ENCODE results near the gene NUDT8.

Gene NUDT8

GRCh38 chr11:67577951-67578350 is 51.8 kb downstream of the NUDT8 start:
- no peak overlapping the region for H3K4me3 ChIP-seq (ENCODE audit: low read depth, low read length)
- no peaks in the 10 kb centered on the region for H3K36me3 ChIP-seq
- TF ChIP-seq CTCF (IDR thresholded peaks at IDR 0.05; ENCODE audit: low read depth, low read length) = no peak
- peaks cover 13% of the 10 kb centered on the region for H3K4me1 ChIP-seq
- H3K9me3 ChIP-seq = no peaks in the 10 kb centered on the region
- no peaks in the 10 kb centered on the region for H3K27me3 ChIP-seq
- DNase-seq = no peak
